H1 (cell line): ENCODE measurements around the gene DIPK1B. TPM values are rescaled to one million over a fixed set of nuclear protein-coding genes. Genes with fewer than 3 reads are reported as not detected.

Experiments
- KDM4A ChIP-seq: IDR thresholded peaks from one replicate; pipeline ENCODE4 v1.7.1; 2012; ENCODE audit warnings: low read depth, mild to moderate bottlenecking, moderate library complexity, low read length, inconsistent platforms; ENCODE audit not compliant: severe bottlenecking
- NANOG ChIP-seq: IDR thresholded peaks from 2 replicates; pipeline ENCODE4 v1.6.1; 2011; ENCODE audit warnings: low read length, low read depth, mild to moderate bottlenecking, inconsistent platforms; ENCODE audit not compliant: insufficient read depth, poor library complexity, severe bottlenecking
- USF2 ChIP-seq: IDR thresholded peaks from 2 replicates; pipeline ENCODE4 v1.6.1; 2011; ENCODE audit warnings: low read length, improper control_type of control experiment
- polyA plus RNA-seq, 7 experiments: library from polyadenylated mRNA; depleted of rRNA in 3 of 7; stranded (reverse) in 5 of 7; unstranded in 2 of 7; fragments of >200 nt in 5 of 7; fragments of 200-250 nt in 2 of 7; gene quantifications; 1 replicate in 5 of 7; 2 replicates in 1 of 7; 4 replicates in 1 of 7; pipeline versions ENCODE4 v1.2.1 to v1.2.3, GENCODE V29; 2011 to 2013; ENCODE audit warnings: missing spikeins in 2 of 7, mixed read lengths in 2 of 7
- total RNA-seq: library from RNA; stranded (reverse); fragmentation: NEBNext Ultra II Directional; extraction: Animal tissue kit (Norgen Biotek cat#: 25700); gene quantifications from 2 replicates; pipeline ENCODE4 v1.2.1, GENCODE V29; 2021

DIPK1B gene
- total and polyA plus RNA-seq, 2 of the 8 experiments (the other 6 are each of a cell fraction or from before 2014, with no cell fraction given), result 32.3 to 64.8 TPM

GRCh38 chr9:136744773-136745172, 32.4 kb downstream of the DIPK1B start (continued):
- no peak for TF ChIP-seq KDM4A
- TF ChIP-seq NANOG, result no peak
- no peak for TF ChIP-seq USF2
